HepG2 (cell line): Measurements from ENCODE around the gene CIT. TPM values are rescaled to one million over a fixed set of nuclear protein-coding genes. Genes with fewer than 3 reads are reported as not detected.

ENCODE experiments used
- ATAC-seq: fragments of 200-7000 bp; cut with Tn5 transposase; 3 replicates; pipeline ENCODE4 v1.9.1; 2020; ENCODE audit warnings: mild to moderate bottlenecking, moderate library complexity
- BruUV-seq: library from RNA; stranded (reverse); fragments of 400-500 nt; replicated peaks from 2 replicates; lab custom pipeline; 2021; lab: Mats Ljungman, UMichigan
- CTCF ChIA-PET: fragments of 300-600 bp; formaldehyde crosslinking; extraction: SDS; loops from one replicate; lab custom pipeline; 2021; ENCODE audit warnings: low total read pairs, inconsistent platforms, low intra/inter-chr PET ratio; lab: Yijun Ruan, JAX
- POLR2A ChIA-PET: fragments of 350-600 bp; sonication (Branson Sonifier 250); formaldehyde crosslinking; loops from one replicate; lab custom pipeline; 2020; ENCODE audit warnings: antibody characterized with exemption, inconsistent platforms; lab: Yijun Ruan, JAX
- DNase-seq: peaks from one replicate; pipeline ENCODE4 v3.0.0-alpha.2; 2015; ENCODE audit warnings: low spot score
- FAIRE-seq: peaks from 3 replicates; lab custom pipeline; 2011; peaks lifted over from hg19 to GRCh38; lab: Jason Lieb, UNC
- H2AFZ ChIP-seq: one replicate; pipeline ENCODE4 v1.6.1; 2011; ENCODE audit warnings: low read length, inconsistent platforms
- H3K27ac ChIP-seq: fragments of 300-600 bp; 3 replicates; pipeline ENCODE4 v1.8.0; 2011; ENCODE audit warnings: mixed run types, mild to moderate bottlenecking, mixed read lengths, low read length, inconsistent platforms; ENCODE audit not compliant: insufficient read depth; ENCODE audit errors: extremely low read length
- H3K27me3 ChIP-seq, 2 experiments: fragments of 200-600 bp in 1 of 2; 2 replicates in 1 of 2; 3 replicates in 1 of 2; pipeline versions ENCODE4 v1.6.0 to v1.8.0; 2011; ENCODE audit warnings: low read length in 2 of 2, mild to moderate bottlenecking in 2 of 2, moderate library complexity in 2 of 2, inconsistent platforms in 1 of 2; ENCODE audit not compliant: insufficient read depth in 2 of 2, control insufficient read depth in 1 of 2
- H3K36me3 ChIP-seq, 2 experiments: fragments of 200-600 bp in 1 of 2; replicated peaks in 1 of 2; 2 replicates in 1 of 2; 3 replicates in 1 of 2; pipeline versions ENCODE4 v1.5.1 to v1.8.0; 2011; ENCODE audit warnings: low read length in 2 of 2, inconsistent platforms in 1 of 2; ENCODE audit not compliant: insufficient read depth in 2 of 2, control insufficient read depth in 1 of 2
- H3K4me1 ChIP-seq: 2 replicates; pipeline ENCODE4 v1.5.1; 2012; ENCODE audit warnings: low read length, inconsistent platforms; ENCODE audit not compliant: insufficient read depth
- H3K4me2 ChIP-seq: 2 replicates; pipeline ENCODE4 v1.6.0; 2011; ENCODE audit warnings: low read depth, low read length, inconsistent platforms
- H3K4me3 ChIP-seq, 3 experiments: fragments of 200-600 bp in 1 of 3; sonication (generic), shearing (Covaris generic) in 1 of 3; replicated peaks in 1 of 3; 2 replicates each; pipeline ENCODE4 v1.5.1; 2011 to 2016; ENCODE audit warnings: low read length in 3 of 3, inconsistent platforms in 2 of 3, low read depth in 2 of 3, mild to moderate bottlenecking in 2 of 3, control low read depth in 1 of 3, mixed read lengths in 1 of 3; ENCODE audit not compliant: insufficient read depth in 1 of 3
- H3K79me2 ChIP-seq: one replicate; pipeline ENCODE4 v1.6.1; 2011; ENCODE audit warnings: low read length, inconsistent platforms; ENCODE audit not compliant: insufficient read depth
- H3K9ac ChIP-seq: 2 replicates; pipeline ENCODE4 v1.6.0; 2011; ENCODE audit warnings: mild to moderate bottlenecking, low read depth, low read length, inconsistent platforms; ENCODE audit not compliant: insufficient read depth
- H3K9me3 ChIP-seq: 2 replicates; pipeline ENCODE4 v1.5.1; 2012; ENCODE audit warnings: mild to moderate bottlenecking, low read length
- H4K20me1 ChIP-seq: 2 replicates; pipeline ENCODE4 v1.6.0; 2011; ENCODE audit warnings: inconsistent platforms, mild to moderate bottlenecking, low read length, moderate library complexity; ENCODE audit not compliant: insufficient read depth
- CSRNP1 ChIP-seq: sonication (generic); formaldehyde crosslinking; IDR thresholded peaks from 2 replicates; pipeline ENCODE4 v1.8.1; 2023; ENCODE audit warnings: mild to moderate bottlenecking, missing genetic modification reagents
- FOXA3 ChIP-seq: IDR thresholded peaks from 2 replicates; pipeline ENCODE4 v1.6.1; 2016; ENCODE audit warnings: missing genetic modification reagents, missing compliant biosample characterization
- GLI4 ChIP-seq: sonication (generic); formaldehyde crosslinking; IDR thresholded peaks from 2 replicates; pipeline ENCODE4 v1.5.1; 2020; ENCODE audit warnings: missing genetic modification reagents, mild to moderate bottlenecking, moderate library complexity, borderline replicate concordance
- HNRNPLL ChIP-seq: fragments of 200-400 bp; formaldehyde crosslinking; IDR thresholded peaks from 2 replicates; pipeline ENCODE4 v1.6.1; 2017; ENCODE audit warnings: mild to moderate bottlenecking, low read depth, low read length; ENCODE audit not compliant: poor library complexity, severe bottlenecking
- LCORL ChIP-seq, 2 experiments: fragments of 450-650 bp in 1 of 2; sonication (generic) in 1 of 2; formaldehyde crosslinking in 1 of 2; IDR thresholded peaks; 2 replicates each; pipeline versions ENCODE4 v1.5.0 to v1.6.1; 2017 to 2020; ENCODE audit warnings: antibody characterized with exemption in 1 of 2, missing genetic modification reagents in 1 of 2
- MED8 ChIP-seq: sonication (generic); formaldehyde crosslinking; IDR thresholded peaks from 2 replicates; pipeline ENCODE4 v1.8.1; 2023; ENCODE audit warnings: mild to moderate bottlenecking, missing genetic modification reagents; ENCODE audit not compliant: insufficient replicate concordance
- MLX ChIP-seq: IDR thresholded peaks from 2 replicates; pipeline ENCODE4 v1.6.1; 2016
- MTF1 ChIP-seq: sonication (generic); formaldehyde crosslinking; IDR thresholded peaks from 2 replicates; pipeline ENCODE4 v1.5.0; 2020; ENCODE audit warnings: missing genetic modification reagents
- NCOA2 ChIP-seq: sonication (generic); formaldehyde crosslinking; IDR thresholded peaks from 2 replicates; pipeline ENCODE4 v1.8.0; 2022; ENCODE audit warnings: inconsistent platforms
- PRDM10 ChIP-seq: sonication (generic); formaldehyde crosslinking; IDR thresholded peaks from 2 replicates; pipeline ENCODE4 v1.4.0; 2020; ENCODE audit warnings: low read depth, missing genetic modification reagents
- TIGD3 ChIP-seq: sonication (generic); formaldehyde crosslinking; IDR thresholded peaks from 2 replicates; pipeline ENCODE4 v1.5.1; 2020; ENCODE audit warnings: mild to moderate bottlenecking, missing genetic modification reagents, borderline replicate concordance
- TOE1 ChIP-seq: sonication (generic); formaldehyde crosslinking; IDR thresholded peaks from 2 replicates; pipeline ENCODE4 v1.4.0; 2020; ENCODE audit warnings: mild to moderate bottlenecking, missing genetic modification reagents
- ZFP90 ChIP-seq: sonication (generic); formaldehyde crosslinking; IDR thresholded peaks from 2 replicates; pipeline ENCODE4 v1.8.0; 2022; ENCODE audit warnings: missing genetic modification reagents, mild to moderate bottlenecking, inconsistent platforms, borderline replicate concordance
- ZNF256 ChIP-seq: sonication (generic); formaldehyde crosslinking; conservative IDR thresholded peaks from 2 replicates; pipeline ENCODE4 v1.4.0; 2020; ENCODE audit warnings: missing genetic modification reagents
- ZNF432 ChIP-seq: sonication (generic); formaldehyde crosslinking; IDR thresholded peaks from 2 replicates; pipeline ENCODE4 v1.5.0; 2020; ENCODE audit warnings: missing genetic modification reagents, mild to moderate bottlenecking, borderline replicate concordance
- WGBS: methylation state at CpG from one replicate; pipeline ENCODE4 v1.1.6; 2017; ENCODE audit warnings: low lambda C conversion rate; 5-methylcytosine and 5-hydroxymethylcytosine counted together
- in situ Hi-C: cut with HindIII; loops from 2 replicates; pipeline ENCODE4 v1.10.0; 2017; ENCODE audit warnings: low pct_unique_long_range_greater_than_20kb; ENCODE audit not compliant: extremely low pct_ligation_motif_present
- intact Hi-C: fragments of 100-400 bp; cut with micrococcal nuclease; formaldehyde crosslinking; loops from one replicate; pipeline ENCODE4 v1.10.0; 2022; ENCODE audit not compliant: unreplicated experiment
- polyA plus RNA-seq, 8 experiments: library from polyadenylated mRNA; depleted of rRNA in 3 of 8; stranded (reverse) in 7 of 8; unstranded in 1 of 8; fragments of >200 nt; fragmentation: Illumina TruSeq in 4 of 8; extraction: Trizol in 4 of 8; gene quantifications; 2 replicates each; pipeline versions ENCODE4 v1.2.1 to v1.2.3, GENCODE V29; 2011 to 2016; ENCODE audit warnings: low read depth in 4 of 8, missing spikeins in 1 of 8, mixed read lengths in 1 of 8; ENCODE audit not compliant: insufficient read depth in 1 of 8
- total RNA-seq, 5 experiments: library from RNA; depleted of rRNA; stranded (reverse); fragments of >200 nt; fragmentation: Illumina TruSeq; extraction: Trizol; gene quantifications; 2 replicates each; pipeline ENCODE4 v1.2.3, GENCODE V29; 2016; ENCODE audit warnings: low read depth in 1 of 5

The CIT gene
- total and polyA plus RNA-seq, 2 of the 13 experiments (the other 11 are each of a cell fraction or from before 2014, with no cell fraction given), result 7.7 to 11.7 TPM

GRCh38 chr12:119829439-119829838 is 47.7 kb downstream of the CIT start (continued):
- TF ChIP-seq LCORL (IDR thresholded peaks at IDR 0.05), result no peak
- no peak for TF ChIP-seq LCORL (CRISPR knock-in tag; IDR thresholded peaks at IDR 0.05)
- TF ChIP-seq HNRNPLL, result no peak
- TF ChIP-seq TIGD3 (CRISPR knock-in tag), result no peak

GRCh38 chr12:119828300-119828699 is 48.8 kb downstream of the CIT start:
- BruUV-seq, result no TSS peak
- intact Hi-C loops, result no loop called here
- Histone ChIP-seq H3K79me2 (no peaks in the 10 kb centered on the region), H3K27ac (no peak overlapping the region), H3K9me3 (no peaks in the 10 kb centered on the region), H3K9ac (no peak overlapping the region), H2AFZ (no peak overlapping the region), H3K4me3 (no peak overlapping the region), H3K36me3 (peaks cover 0 to 26% of the 10 kb centered on the region in 2 experiments; a peak in 3 of 5 replicates), H3K4me2 (no peak overlapping the region), H4K20me1 (no peaks in the 10 kb centered on the region), H3K27me3 (no peaks in the 10 kb centered on the region), H3K4me1 (no peaks in the 10 kb centered on the region)
- in situ Hi-C loops, result no loop called here
- ATAC-seq (no peak), DNase-seq (no peak), FAIRE-seq (no peak)
- ChIA-PET CTCF (no interaction called here), POLR2A (no interaction called here)
- 94% methylated on average over 5 of the region's 5 CpGs for WGBS
- TF ChIP-seq ZFP90 (CRISPR knock-in tag), result no peak
- TF ChIP-seq MED8, result no peak
- TF ChIP-seq MLX (CRISPR knock-in tag), result no peak
- no peak for TF ChIP-seq TOE1 (CRISPR knock-in tag)
- no peak for TF ChIP-seq CSRNP1 (CRISPR knock-in tag)
- no peak for TF ChIP-seq FOXA3 (CRISPR knock-in tag)
- TF ChIP-seq ZNF432 (CRISPR knock-in tag), result no peak
- no peak for TF ChIP-seq NCOA2 (CRISPR knock-in tag)
- TF ChIP-seq ZNF256 (CRISPR knock-in tag), result no peak
- TF ChIP-seq PRDM10, result no peak
- no peak for TF ChIP-seq MTF1 (CRISPR knock-in tag)
- no peak for TF ChIP-seq GLI4 (CRISPR knock-in tag)
